PFSK-1 (cell line): ENCODE data around the gene INPP5D.

Experiments
- FOXP2 ChIP-seq: optimal IDR thresholded peaks from 2 replicates; pipeline ENCODE3; 2011; ENCODE audit warnings: borderline replicate concordance, control low read depth, inconsistent platforms; ENCODE audit not compliant: insufficient read depth; ENCODE audit errors: extremely low read length, extremely low read depth
- POLR2AphosphoS5 ChIP-seq: IDR thresholded peaks from 2 replicates; pipeline ENCODE4 v1.6.1; 2012; ENCODE audit warnings: low read depth, mild to moderate bottlenecking, control low read depth, low read length, moderate library complexity
- SIN3A ChIP-seq: IDR thresholded peaks from 2 replicates; pipeline ENCODE4 v1.6.1; 2012; ENCODE audit warnings: mild to moderate bottlenecking, low read length, moderate library complexity, borderline replicate concordance; ENCODE audit not compliant: insufficient read depth

DNA sequence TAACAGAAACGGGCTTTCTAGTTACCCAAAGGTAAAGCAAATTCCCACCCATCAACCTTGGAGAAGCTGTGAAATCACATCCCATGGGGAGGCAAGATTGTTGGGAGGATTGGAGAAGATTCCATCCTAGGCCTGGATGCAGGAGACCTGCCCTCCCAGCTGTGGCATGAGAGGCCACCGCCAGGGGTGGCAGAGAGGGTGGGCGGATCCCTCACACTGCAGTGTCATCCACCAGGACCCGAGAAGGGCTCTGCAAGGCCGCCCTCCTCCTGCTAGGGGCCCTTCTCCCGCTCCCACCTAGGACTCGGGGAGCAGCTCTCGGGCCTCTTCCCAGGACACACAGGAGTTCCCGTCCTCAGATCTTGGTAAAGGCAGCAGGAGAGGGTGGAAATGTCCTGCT, 175.8 kb downstream of the INPP5D start:
- TF ChIP-seq POLR2AphosphoS5 (no peak), SIN3A (no peak), FOXP2 (no peak)
